Raji (cell line): ENCODE data around the gene PITPNM3.

Experiments
- POLR2A ChIP-seq: IDR thresholded peaks from 2 replicates; pipeline ENCODE4 v1.6.1; 2011; ENCODE audit warnings: low read depth, low read length, control low read depth; ENCODE audit not compliant: insufficient read depth

PITPNM3 gene

DNA sequence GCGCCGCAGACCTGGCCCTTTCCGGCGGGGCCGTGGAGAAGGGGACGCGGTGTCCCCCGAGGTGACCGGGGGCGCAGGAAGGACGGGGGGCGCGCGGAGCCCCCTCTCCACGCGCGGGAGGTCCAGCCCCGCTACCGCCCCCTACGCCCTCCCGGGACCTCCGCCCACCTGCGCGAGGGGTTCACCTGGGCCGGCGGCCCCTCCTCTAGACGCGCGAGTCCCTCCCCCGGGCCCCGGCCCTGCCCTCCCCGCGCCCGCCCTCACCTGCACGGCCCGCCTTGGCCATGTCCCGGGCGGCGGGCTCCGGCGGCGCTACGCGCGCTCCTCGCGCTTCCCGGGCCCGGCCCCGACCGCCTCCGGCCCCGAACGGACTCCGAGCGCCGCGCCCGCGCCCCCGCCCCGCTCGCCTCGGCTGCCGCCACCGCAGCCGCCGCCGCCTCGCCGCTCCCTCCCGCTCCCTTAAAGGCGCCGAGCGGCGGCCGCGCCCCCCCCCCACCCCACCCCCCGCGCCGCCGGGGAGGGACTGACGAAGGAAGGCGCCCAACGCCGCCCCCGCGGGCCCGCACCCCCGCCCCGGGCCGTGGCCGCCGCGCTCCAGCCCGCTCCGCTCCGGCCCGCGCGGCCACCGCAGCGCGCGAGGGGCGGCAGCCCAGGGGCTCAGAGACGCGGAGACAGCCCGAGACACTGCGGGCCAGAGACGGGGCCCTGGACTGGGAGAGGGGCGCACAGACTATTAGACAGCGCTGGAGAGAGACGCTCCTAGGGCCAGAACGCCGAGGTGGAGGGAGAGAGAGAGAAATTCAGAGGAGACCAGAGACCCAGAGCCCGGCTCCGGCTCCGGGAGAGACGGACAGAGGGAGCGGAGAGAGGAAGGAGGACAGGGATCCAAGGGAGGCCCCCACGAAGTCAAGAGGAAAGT, at the start of gene PITPNM3:
TSS of gene PITPNM3 (minus strand) at position 435 of the 919 bp plus-strand sequence. CDS start at position 286, 149 bp downstream.
- TF ChIP-seq POLR2A = no peak

DNA sequence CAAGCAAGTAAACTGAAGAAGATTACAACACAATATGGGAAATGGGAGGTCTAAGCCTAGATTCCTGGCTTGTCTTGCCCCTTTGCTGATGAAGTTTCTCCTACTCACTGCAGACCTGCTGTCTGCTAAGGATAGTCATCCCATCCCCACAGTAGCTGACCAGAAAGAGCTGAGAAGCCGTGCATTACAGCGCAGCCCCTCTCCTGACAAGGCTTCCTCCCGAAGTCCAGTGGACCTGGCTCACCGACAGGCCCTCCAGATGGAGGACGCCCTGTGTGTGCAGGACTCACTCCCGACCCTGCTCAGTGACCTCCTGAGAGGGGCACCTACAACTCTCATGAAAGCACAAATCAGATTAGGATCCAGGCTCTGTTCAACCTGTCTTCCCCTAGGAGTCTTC, 48.8 kb upstream of the PITPNM3 start:
- TF ChIP-seq POLR2A = no peak

DNA sequence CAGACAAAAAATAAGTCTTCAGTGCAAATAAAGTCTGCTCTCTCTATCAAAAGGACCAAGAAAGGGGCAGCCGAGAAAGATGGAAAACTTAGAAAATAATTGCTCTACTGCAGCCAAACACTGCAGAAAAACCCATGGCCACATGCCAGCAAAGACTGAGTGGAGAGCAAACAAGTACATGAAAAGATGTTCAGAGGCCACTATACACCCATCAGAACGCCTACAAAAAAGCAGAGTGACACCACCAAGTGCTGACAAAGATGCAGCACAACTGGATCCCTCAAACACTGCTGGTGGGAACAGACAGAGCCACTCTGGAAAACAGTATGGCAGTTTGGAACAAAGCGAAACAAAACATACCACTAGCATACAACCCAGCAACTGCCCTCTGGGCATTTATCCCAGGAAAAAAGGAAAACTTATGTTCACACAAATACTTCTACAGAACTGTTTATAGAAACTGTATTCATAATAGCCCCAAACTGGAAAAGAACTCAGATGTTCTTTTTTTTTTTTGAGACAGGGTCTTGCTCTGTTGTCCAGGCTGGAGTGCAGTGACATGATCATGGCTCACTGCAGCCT, 47.5 kb upstream of the PITPNM3 start:
- TF ChIP-seq POLR2A = no peak

DNA sequence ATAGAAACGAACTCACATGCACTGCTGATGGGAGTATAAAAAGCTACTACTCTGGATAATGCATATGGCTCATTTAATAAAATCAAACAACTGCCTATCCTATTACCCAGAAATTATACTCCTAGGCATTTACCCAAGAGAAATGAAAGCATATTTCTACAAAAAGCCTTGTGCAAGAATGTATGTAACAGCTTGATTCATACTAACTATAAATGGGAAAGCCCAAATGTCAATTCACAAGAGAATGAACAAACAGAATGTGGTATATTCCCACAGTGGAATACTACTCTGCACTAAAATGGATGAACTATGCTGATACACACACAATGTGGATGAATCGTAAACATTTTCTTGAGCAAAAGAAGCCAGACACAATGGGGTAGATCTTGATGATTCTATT, 45.8 kb upstream of the PITPNM3 start:
- TF ChIP-seq POLR2A = no peak

DNA sequence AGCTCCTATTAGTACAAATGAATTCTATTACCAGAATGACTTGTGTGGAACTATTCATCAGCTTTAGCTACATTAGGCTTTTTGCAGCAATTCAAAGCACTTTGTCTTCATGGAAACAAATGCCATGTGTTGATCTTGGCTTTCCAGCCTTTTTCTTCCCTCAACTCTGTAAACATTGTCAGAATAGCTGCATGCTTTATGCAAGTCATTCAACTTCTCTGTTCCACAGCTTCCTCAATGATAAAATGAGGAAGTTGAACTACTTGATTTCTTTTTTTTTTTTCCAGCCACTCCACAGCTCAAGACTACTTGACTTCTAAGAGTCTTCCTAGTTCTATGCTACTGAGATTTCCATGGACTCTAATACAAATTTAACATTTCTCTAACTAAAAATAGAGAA, 43.0 kb upstream of the PITPNM3 start:
- TF ChIP-seq POLR2A = no peak

DNA sequence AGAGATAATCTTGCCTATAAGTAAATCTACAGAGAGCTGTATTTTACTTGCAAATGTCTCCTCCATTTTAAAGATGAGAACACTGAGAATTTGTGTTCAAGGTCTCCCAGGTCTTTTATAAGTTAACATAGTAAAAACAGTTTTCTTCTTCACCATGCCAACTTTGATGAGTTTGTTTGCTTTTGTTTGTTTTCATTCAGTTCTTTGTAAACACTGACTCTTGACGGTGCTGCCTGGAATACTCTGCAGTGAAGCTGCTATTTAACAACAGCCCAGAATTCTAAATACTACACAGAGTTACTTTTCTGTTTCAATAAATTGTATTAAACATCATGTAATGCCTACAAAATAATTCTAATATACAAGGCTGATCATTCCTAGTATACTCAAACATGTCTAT, 41.4 kb upstream of the PITPNM3 start:
- TF ChIP-seq POLR2A = no peak

DNA sequence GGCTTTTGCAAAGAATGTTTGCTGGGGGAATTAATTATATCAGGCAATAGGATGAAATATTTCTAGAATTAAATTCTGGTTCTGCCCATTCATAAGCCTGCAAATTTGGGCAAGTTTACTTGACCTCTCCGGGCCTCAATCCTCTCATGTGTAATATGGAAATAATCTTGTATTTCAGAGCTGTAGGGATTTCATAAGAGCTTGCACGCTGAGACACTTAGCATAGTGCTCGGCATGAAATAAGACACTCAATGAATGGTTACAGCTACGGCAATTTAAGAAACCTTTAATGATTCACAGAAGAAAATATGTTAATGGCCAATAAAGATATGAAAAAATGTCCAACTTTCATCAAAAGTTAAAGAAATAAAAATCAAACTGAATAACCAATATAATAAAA, 40.6 kb upstream of the PITPNM3 start:
- no peak for TF ChIP-seq POLR2A

DNA sequence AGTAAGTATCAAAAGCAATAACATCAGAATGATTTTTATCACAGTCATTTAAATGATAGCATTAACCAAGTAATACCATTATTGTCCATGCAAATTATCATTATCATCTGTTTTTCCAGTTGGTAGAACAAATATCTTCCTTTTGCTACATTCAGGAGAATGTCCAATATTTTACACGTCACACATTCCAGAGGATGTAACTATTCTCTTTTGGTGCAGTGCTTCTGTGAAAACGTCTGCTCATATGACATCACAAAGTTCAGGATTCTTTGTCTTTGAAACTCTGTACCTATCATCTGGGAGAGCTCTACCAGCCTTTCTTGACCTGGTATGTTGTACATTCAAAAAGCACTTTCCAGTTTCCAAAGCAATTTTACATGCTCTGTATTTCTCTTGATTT, 40.2 kb upstream of the PITPNM3 start:
- no peak for TF ChIP-seq POLR2A

DNA sequence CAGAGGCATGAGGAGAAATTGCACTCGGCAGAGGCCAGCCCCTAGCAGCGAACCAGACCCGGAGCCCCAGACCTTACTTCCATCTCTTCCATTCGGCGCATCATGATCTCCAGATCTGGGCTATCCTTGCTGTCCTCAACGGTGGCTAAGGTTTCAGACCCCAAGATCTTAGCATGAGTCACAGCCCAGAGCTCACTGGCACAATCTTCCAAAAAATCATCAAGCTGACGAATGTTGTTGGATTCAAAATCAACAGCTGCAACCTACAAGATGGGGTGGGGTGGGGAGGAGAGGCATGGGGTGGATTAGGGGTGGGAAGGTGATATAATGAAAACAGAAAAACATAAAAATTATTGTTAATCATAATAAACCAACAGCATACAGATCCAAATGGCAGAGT, 39.7 kb upstream of the PITPNM3 start:
- no peak for TF ChIP-seq POLR2A

DNA sequence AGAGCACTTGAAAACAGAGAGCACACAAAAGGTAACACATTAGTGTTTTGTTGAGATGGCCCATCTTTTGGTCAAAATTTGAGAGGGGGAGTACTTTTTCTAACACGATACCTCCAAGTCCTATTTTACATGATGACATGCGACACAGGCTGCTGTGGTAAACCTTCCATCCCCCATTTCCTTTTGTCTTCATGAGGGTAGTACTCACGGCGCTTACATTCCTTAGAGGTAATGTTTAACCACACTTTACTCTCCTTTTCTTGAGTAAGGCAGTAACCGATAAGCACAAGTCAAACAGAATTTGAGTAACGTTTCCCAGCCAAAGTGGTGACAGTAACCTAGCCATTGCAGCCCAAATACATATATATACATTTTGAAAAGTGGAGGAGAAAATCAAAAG, 35.8 kb upstream of the PITPNM3 start:
- no peak for TF ChIP-seq POLR2A

DNA sequence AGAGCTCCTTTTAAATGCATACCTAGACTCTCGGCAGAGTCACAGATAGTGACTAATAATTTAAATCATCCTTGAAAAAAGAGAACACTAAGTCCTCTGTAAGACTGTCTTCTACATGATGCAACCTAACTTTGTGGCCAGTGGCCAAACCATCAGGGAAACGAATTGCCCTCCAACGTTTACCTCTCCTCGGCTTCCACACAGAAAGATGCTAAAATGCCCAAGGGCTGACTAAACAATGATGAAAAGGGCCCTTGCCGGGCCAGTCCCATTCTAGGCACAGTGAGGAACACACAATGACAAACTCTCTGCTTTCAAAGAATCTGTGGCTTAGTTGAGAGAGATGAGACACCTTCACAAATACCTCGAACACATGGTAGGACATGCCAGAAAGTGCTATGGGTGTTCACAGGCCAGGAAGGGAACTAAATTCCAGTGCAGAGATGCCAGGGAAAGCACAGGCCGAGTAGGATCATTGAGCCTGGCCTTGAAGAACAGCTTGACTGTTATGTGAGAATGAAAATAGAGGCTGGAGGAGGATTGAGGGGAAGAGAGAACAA, 35.3 kb upstream of the PITPNM3 start:
- TF ChIP-seq POLR2A = no peak

DNA sequence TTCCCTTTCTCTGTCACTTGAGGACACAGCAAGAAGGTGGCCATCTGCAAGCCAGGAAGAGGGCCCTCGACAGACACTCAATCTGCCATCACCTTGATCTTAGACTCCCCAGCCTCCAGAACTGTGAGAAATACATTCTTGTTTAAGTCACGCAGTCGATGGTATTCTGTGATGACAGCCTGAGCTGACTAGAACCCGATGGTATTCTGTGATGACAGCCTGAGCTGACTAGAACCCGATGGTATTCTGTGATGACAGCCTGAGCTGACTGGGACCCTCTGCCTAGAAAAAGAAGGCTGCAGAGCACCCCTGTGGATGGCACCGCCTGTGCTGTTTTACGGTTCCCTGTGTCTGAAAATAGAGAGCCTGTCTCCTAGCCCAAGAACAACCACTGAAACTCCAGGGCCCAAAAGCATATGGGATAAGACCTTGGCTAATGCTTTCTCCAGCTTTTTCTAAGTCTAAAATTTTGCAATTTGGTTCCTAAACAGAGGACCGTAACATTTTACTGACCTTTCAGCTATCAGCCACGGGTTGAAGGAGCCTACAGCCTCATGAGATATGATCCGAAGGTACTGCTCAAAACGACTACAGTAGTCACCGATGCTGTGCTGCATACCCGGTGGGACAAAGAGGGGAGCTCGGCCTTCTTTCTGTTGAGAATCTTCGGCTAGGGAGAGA, 33.1 kb upstream of the PITPNM3 start:
- no peak for TF ChIP-seq POLR2A

DNA sequence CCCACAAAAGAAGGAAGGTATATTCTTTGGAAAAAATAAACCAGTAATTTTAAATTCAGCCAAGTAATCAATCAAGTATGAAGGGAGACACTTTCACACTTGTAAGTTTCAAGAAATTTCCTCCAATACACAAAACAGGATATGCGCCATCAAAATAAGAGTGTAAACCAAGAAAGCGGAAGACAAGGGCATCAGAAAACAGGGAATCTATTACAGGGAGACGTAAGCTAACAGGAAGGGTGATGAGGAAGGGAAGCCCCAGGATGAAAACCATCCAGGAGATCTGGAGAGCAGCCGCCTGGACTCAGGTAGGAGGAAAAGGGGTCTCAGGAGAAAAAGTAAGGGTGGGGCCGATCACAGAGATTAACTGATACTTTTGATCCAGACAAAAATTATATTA, 31.8 kb upstream of the PITPNM3 start:
- no peak for TF ChIP-seq POLR2A

DNA sequence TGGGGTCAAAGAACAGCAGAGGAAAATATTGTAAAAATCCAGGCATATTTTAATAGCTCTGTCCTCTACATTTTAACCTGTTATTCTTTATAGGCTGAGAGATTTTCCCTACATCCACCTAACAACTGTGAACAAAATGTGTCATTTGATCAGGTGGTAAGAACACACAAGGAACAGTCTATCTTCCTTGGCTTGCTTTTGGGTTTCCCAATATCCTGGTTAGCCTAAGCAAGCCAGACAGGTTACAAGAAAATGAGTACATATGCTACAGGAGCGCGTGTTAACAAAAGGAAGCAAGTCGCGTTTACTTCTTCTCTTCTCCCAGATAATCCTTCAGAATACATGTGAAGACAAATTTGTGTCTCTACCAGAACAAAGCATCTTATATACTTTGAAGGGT, 31.0 kb upstream of the PITPNM3 start:
- no peak for TF ChIP-seq POLR2A

DNA sequence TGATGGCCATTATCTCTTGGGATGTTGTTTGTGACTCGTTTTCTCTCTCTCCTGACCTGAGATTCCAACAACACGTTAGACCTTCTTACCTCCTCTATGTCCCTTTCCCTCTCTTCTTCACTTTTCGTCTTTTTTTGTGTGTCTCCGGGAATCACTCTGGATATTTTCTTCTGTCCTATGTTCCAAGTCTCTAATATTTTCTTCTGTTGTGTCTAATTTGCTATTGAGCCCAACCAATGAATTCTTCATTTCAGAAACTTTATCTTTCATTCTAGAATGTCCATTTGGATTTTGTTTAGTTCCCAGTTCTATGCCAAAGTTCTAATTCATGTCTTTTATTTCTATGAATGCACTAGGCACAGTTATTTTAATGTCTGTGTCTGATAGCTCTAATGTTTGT, 27.1 kb upstream of the PITPNM3 start:
- TF ChIP-seq POLR2A = no peak

DNA sequence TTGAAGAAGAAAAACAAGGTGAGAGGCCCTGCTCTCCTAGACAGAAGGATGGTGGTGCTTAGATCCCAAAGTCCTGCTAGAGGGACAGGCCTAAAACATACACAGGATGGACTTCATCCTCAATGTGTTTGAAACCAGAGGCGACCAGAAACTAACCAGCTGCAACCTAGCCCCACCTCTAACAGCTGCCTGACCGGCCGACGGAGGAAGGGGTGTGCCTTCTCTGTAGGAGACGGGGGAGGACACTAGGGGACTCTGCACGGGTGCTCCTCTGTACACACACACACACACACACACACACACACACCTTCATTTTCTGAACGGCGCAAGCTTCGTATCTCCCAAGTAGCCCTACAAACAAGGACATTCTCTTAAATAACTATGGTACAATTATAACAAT, 24.3 kb upstream of the PITPNM3 start:
- TF ChIP-seq POLR2A = no peak
